HG03565 (cell line): Measurements from ENCODE around the gene DZANK1.
"Not testable (repeated sequence)": the region's sequence is repeated elsewhere in the genome, so short reads cannot be mapped to it uniquely, and the experiment has no call there.

Experiments
- ATAC-seq: cut with Tn5 transposase; IDR thresholded peaks from one replicate; pipeline ENCODE4 v1.9.1; 2021; ENCODE audit warnings: mild to moderate bottlenecking, moderate library complexity; ENCODE audit not compliant: unreplicated experiment

Gene DZANK1

GRCh38 chr20:18380908-18381529 is 85.8 kb downstream of the DZANK1 start:
- ATAC-seq = no peak

- no peak for ATAC-seq
These were observed 88.8 kb downstream of the DZANK1 start for GRCh38 chr20:18377896-18378481.

- not testable (repeated sequence) for ATAC-seq
These were observed 91.3 kb downstream of the DZANK1 start for GRCh38 chr20:18375551-18375950.

GRCh38 chr20:18372296-18372695 is 94.5 kb downstream of the DZANK1 start:
- no peak for ATAC-seq

- ATAC-seq = no peak
These were observed 102.1 kb downstream of the DZANK1 start for GRCh38 chr20:18364768-18365167.

- ATAC-seq = no peak
These were observed 103.1 kb downstream of the DZANK1 start for GRCh38 chr20:18363708-18364107.

GRCh38 chr20:18362916-18363315 is 103.9 kb downstream of the DZANK1 start:
- no peak for ATAC-seq

- ATAC-seq = no peak
These were observed 105.2 kb downstream of the DZANK1 start for GRCh38 chr20:18361678-18362077.

GRCh38 chr20:18360635-18361034 is 106.2 kb downstream of the DZANK1 start:
- no peak for ATAC-seq

GRCh38 chr20:18359854-18360253 is 107.0 kb downstream of the DZANK1 start:
- ATAC-seq = no peak

- ATAC-seq = not testable (repeated sequence)
These were observed 117.1 kb downstream of the DZANK1 start for GRCh38 chr20:18349749-18350148.
